Measurements from ENCODE around the gene NTF3. TPM values are rescaled to one million over a fixed set of nuclear protein-coding genes. Genes with fewer than 3 reads are reported as not detected.

Gene NTF3
- total RNA-seq, 1 donor from 2014 or later: 0.33 TPM

- Mint-ChIP-seq H3K27me3 (ENCODE audit: low read depth) (peaks cover 4% of the 10 kb centered on the region), H3K36me3 (ENCODE audit: low read depth) (no peaks in the 10 kb centered on the region), H3K27ac (ENCODE audit: unreplicated experiment) (no peak overlapping the region), H3K4me1 (peaks cover 5% of the 10 kb centered on the region), H3K4me3 (no peak overlapping the region), H3K9me3 (no peaks in the 10 kb centered on the region)
- no peak for TF ChIP-seq CTCF (conservative IDR thresholded peaks at IDR 0.05)
- no peak for DNase-seq (ENCODE audit: low read depth, low spot score)
Measured at GRCh38 chr12:5521456-5522325, 89.8 kb downstream of the NTF3 start.

GRCh38 chr12:5522432-5523335 lies 90.8 kb downstream of the NTF3 start:
- Mint-ChIP-seq H3K4me3 (no peak overlapping the region), H3K36me3 (ENCODE audit: low read depth) (no peaks in the 10 kb centered on the region), H3K27ac (ENCODE audit: unreplicated experiment) (no peak overlapping the region), H3K27me3 (ENCODE audit: low read depth) (peaks cover 4% of the 10 kb centered on the region), H3K4me1 (no peaks in the 10 kb centered on the region), H3K9me3 (no peaks in the 10 kb centered on the region)
- TF ChIP-seq CTCF (conservative IDR thresholded peaks at IDR 0.05): no peak
- DNase-seq (ENCODE audit: low read depth, low spot score): no peak

GRCh38 chr12:5523396-5524115 lies 91.6 kb downstream of the NTF3 start:
- no peaks in the 10 kb centered on the region for H3K36me3 Mint-ChIP-seq (ENCODE audit: low read depth)
- no peak for TF ChIP-seq CTCF (conservative IDR thresholded peaks at IDR 0.05)
- no peak for DNase-seq (ENCODE audit: low read depth, low spot score)
- no peak overlapping the region for H3K4me3 Mint-ChIP-seq
- no peaks in the 10 kb centered on the region for H3K4me1 Mint-ChIP-seq
- H3K27ac Mint-ChIP-seq (ENCODE audit: unreplicated experiment): no peak overlapping the region
- peaks cover 2% of the 10 kb centered on the region for H3K27me3 Mint-ChIP-seq (ENCODE audit: low read depth)
- no peaks in the 10 kb centered on the region for H3K9me3 Mint-ChIP-seq

GRCh38 chr12:5524116-5524768 lies 92.3 kb downstream of the NTF3 start:
- DNase-seq (ENCODE audit: low read depth, low spot score): no peak
- Mint-ChIP-seq H3K4me1 (no peaks in the 10 kb centered on the region), H3K36me3 (ENCODE audit: low read depth) (no peaks in the 10 kb centered on the region), H3K27ac (ENCODE audit: unreplicated experiment) (no peak overlapping the region), H3K4me3 (no peak overlapping the region), H3K9me3 (no peaks in the 10 kb centered on the region), H3K27me3 (ENCODE audit: low read depth) (no peaks in the 10 kb centered on the region)
- TF ChIP-seq CTCF (conservative IDR thresholded peaks at IDR 0.05): no peak
